ENCODE measurements around the gene GNB1L. TPM values are rescaled to one million over a fixed set of nuclear protein-coding genes. Genes with fewer than 3 reads are reported as not detected.

Gene GNB1L
- polyA plus RNA-seq, 1 donor from 2014 or later: 16.5 TPM

GRCh38 chr22:19893363-19893762 is 38.7 kb upstream of the GNB1L start:
- TF ChIP-seq REST (IDR thresholded peaks at IDR 0.05; ENCODE audit: borderline replicate concordance): no peak
- TF ChIP-seq POLR2AphosphoS5 (IDR thresholded peaks at IDR 0.05): no peak
- no peak for TF ChIP-seq RAD21 (conservative IDR thresholded peaks at IDR 0.05)
- no peak for TF ChIP-seq EZH2 (IDR thresholded peaks at IDR 0.05; ENCODE audit: borderline replicate concordance, insufficient read depth, low read length, poor library complexity, severe bottlenecking)
- TF ChIP-seq MXI1 (conservative IDR thresholded peaks at IDR 0.05; ENCODE audit: poor library complexity, severe bottlenecking): no peak
- TF ChIP-seq TAF1 (IDR thresholded peaks at IDR 0.05; ENCODE audit: low read depth): no peak
- TF ChIP-seq EP300 (conservative IDR thresholded peaks at IDR 0.05; ENCODE audit: poor library complexity, severe bottlenecking): no peak
- no peak for TF ChIP-seq CTCF (IDR thresholded peaks at IDR 0.05; ENCODE audit: poor library complexity, severe bottlenecking)
- TF ChIP-seq SMC3 (conservative IDR thresholded peaks at IDR 0.05; ENCODE audit: poor library complexity): no peak
- H3K4me3 ChIP-seq (ENCODE audit: low read length): no peak overlapping the region
- H3K79me2 ChIP-seq (replicated peaks; ENCODE audit: insufficient read depth, low read length): no peaks in the 10 kb centered on the region
- H3F3A ChIP-seq (ENCODE audit: insufficient read depth, low read length, poor library complexity, severe bottlenecking): no peaks in the 10 kb centered on the region
- no peaks in the 10 kb centered on the region for H3K36me3 ChIP-seq (ENCODE audit: insufficient read depth, low read length)
- no peak overlapping the region for H2AFZ ChIP-seq (ENCODE audit: low read depth, low read length)
- H3K27me3 ChIP-seq (ENCODE audit: insufficient read depth, low read depth, low read length): no peaks in the 10 kb centered on the region
- no peak overlapping the region for H3K27ac ChIP-seq (ENCODE audit: low read length)
- no peak overlapping the region for H3K9ac ChIP-seq (ENCODE audit: low read length)
- no peak overlapping the region for H3K4me2 ChIP-seq (ENCODE audit: low read length)
- no peaks in the 10 kb centered on the region for H3K9me2 ChIP-seq (ENCODE audit: insufficient read depth, low read length)
- no peaks in the 10 kb centered on the region for H4K20me1 ChIP-seq (ENCODE audit: insufficient read depth)
- H3K9me3 ChIP-seq (ENCODE audit: low read length): no peaks in the 10 kb centered on the region

GRCh38 chr22:19892925-19893324 is 38.3 kb upstream of the GNB1L start:
- Histone ChIP-seq H3K4me2 (ENCODE audit: low read length) (no peak overlapping the region), H3F3A (ENCODE audit: insufficient read depth, low read length, poor library complexity, severe bottlenecking) (no peaks in the 10 kb centered on the region), H3K9ac (ENCODE audit: low read length) (no peak overlapping the region), H4K20me1 (ENCODE audit: insufficient read depth) (no peaks in the 10 kb centered on the region), H2AFZ (ENCODE audit: low read depth, low read length) (no peak overlapping the region), H3K79me2 (replicated peaks; ENCODE audit: insufficient read depth, low read length) (no peaks in the 10 kb centered on the region), H3K27me3 (ENCODE audit: insufficient read depth, low read depth, low read length) (no peaks in the 10 kb centered on the region), H3K9me3 (ENCODE audit: low read length) (no peaks in the 10 kb centered on the region), H3K4me3 (ENCODE audit: low read length) (no peak overlapping the region), H3K9me2 (ENCODE audit: insufficient read depth, low read length) (no peaks in the 10 kb centered on the region), H3K27ac (ENCODE audit: low read length) (no peak overlapping the region), H3K36me3 (ENCODE audit: insufficient read depth, low read length) (no peaks in the 10 kb centered on the region)
- TF ChIP-seq RAD21 (conservative IDR thresholded peaks at IDR 0.05) (no peak), CTCF (IDR thresholded peaks at IDR 0.05; ENCODE audit: poor library complexity, severe bottlenecking) (no peak), MXI1 (conservative IDR thresholded peaks at IDR 0.05; ENCODE audit: poor library complexity, severe bottlenecking) (no peak), REST (IDR thresholded peaks at IDR 0.05; ENCODE audit: borderline replicate concordance) (no peak), TAF1 (IDR thresholded peaks at IDR 0.05; ENCODE audit: low read depth) (no peak)
